HG03135 (cell line): ENCODE results near the gene FUT1.
A peak's percentile ranks its signal among the peaks of the same experiment; 100 is the strongest.

Experiments
- ATAC-seq: cut with Tn5 transposase; IDR thresholded peaks from one replicate; pipeline ENCODE4 v1.9.1; 2021; ENCODE audit warnings: mild to moderate bottlenecking, moderate library complexity; ENCODE audit not compliant: unreplicated experiment

Gene FUT1

DNA sequence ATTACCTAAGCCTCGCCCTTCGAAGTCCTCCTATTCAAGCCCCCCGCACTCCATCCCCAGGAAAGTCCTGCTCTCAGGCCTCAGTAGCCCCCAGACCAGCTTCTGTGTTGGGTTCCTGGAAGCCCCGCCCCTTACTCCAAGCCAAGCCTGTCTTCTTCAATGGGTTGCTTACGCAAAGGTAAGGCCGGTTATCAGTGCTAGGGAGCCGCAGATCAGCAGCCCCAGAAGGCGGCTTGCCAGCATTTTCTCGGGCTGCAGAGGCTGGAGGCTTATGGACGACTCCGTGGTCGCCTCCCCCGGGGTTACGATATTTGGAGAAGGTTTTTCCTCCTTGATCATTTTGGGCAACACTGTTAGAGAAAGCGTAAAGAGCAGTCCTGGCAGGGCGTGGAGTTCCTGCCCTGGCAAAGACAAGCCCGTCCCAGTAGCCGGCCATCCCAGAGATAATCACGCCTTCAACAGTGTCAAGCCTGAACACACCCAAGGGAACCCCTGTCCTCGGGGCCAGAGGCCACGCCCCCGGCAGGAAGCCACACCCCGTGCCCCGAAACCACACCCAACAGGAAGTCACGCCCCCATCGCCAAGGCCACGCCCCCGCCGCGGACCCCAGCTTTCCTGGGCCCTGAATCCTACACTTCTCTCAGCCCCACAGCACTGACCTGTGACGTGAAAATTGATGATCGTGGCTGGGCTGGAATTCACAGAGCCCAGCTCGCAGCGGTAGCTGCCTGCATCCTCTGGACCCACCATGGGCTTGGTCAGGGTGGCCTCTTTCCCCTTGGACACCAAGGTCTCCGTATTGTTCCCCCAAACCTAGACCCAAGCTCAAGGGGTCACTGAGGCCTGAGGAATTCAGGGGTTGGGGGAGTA, 11.1 kb downstream of the FUT1 start:
- ATAC-seq, result no peak

GRCh38 chr19:48740164-48740972, 12.1 kb downstream of the FUT1 start, which contains the start of gene RASIP1:
RASIP1 (minus strand) TSS chr19:48740610; CDS start chr19:48740282, 328 bp downstream.
- ATAC-seq, result no peak

DNA sequence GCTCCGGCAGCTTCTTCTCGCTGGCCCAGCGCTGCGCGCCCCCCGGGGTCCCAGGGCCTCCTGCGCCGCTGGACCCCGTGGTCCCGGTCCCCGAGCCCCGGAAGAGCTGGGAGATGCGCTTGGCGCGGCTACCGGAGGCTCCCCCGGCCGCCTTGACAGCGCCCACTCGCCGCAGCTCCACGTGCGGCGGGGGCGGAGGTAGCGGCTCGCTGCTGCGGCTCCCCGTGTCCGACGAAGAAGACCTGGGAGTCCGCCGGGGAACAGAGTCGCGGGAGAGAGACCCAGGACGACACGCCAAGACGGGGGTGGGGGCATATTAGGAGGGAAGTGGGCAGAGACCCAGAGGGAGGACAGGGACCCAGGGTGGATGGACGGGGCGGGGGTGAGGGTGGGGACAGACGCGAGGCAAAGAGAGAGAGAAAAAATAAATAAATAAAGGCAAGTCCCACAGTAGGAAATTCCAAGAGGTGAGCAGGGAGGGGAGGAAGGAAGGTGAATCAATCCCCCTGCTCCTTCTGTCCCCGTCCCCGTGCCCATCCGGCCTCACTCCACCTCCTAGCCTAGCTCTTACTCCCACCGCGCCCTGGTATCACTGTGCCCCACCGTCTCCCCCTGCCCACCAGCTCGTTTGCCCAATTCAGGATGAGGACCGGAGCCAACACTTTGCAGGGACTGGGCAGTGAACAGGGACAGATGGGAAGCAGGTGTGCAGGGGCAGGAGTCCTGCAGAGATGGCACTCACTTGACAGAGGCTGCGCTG, 12.9 kb downstream of the FUT1 start:
- no peak for ATAC-seq

DNA sequence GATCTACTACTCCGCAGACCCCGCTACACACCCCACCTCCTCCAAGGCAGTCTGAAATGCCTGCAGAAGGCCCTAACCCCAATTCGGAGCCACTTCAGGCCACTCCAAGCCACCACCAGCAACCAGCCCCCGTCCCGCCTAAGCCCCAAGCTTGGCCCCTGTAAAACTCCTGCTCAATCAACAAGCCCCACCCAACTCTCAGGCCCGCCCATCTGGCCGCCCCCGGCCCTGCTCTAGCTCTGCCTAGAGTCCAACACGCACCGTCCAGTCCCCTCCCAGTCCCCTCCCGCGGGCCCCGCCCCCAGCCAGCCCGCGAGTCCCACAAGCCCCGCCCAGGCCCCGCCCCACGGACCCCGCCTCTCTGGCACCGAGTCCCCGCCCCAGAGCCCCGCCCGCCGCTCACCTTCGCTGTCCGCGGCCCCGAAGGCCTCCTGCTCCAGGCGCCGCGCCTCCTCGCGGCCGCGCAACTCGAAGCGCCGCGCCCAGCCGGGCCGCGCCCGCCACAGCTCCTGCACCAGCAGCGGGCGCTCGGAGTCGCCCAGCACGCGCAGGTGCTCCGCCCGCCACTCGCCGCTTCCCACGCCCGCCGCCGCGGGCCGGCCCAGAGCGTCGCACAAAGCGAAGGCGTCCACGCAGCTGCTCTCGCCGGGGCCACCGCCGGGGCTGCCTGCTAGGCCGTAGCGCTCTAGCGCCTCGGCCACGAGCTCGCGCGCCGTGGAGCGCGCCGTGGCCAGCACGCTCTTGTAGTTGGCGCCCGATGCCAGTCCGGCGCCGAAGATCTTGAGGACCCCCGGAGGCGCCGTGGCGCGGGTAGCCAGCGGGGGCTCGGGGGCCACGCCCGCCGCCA, 13.7 kb downstream of the FUT1 start:
- peak; percentile 86 for ATAC-seq

- ATAC-seq, result no peak
Observed at GRCh38 chr19:48737360-48737998, 15.0 kb downstream of the FUT1 start.

DNA sequence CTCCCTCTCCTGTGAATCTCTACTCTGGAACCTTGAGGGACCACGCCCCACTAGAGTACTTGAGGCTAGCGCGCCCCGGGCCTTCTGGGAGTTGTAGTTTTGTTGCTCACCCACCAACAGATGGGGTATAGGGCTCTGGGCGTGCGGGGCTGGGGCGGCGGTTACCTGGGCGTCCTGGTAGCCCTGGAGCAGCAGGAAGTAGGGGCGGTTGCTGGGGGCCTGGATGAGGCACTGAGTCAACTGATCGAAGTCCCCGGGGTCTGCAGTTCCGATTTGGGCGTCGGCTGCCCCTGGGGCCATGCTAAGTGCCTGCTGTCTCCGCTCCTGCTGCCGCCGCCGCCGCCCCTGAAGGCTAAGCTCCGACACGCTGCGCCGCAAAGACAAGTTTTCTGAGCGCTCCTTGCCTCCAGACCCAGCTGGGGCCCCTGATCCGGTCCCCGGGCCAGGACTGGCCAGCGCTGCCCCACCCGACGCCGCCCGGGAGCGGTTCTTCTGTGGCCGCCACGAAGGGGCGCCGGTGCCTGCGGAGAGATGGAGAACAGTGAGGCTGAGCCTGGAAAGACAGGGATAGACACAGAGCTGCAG, 17.3 kb downstream of the FUT1 start:
- ATAC-seq, result no peak

DNA sequence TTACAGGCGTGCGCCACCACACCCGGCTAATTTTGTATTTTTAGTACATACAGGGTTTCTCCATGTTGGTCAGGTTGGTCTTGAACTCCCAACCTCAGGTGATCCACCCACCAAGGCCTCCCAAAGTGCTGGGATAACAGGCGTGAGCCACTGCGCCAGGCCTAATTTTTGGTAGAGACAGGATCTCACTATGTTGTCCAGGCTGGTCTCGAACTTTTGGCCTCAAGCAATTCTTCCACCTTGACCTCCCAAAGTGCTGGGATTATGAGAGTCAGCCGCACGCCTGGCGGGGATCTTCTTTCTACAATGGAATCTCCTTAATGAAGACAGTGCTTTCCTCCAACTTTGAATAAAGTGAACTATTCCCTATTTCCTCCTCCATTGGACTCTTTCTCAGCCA, 17.8 kb downstream of the FUT1 start:
- ATAC-seq, result no peak

DNA sequence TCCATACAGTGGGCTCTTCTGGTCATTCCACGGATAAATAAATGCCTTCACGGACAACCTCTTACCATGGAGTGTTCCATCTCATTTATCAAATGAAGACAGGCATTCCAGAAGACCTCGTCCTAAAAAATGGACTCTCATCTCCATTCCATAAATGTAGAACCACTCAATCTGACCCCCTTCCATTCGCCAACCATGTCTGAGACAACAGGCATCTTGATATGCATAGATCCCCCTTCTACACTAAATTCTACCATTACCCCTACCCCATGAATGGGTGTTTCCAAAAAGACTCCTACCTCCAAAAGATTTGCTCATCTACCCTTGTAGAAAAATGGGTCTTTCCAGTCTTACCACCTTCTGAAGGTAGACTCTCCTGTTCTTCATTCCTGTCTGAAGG, 21.0 kb downstream of the FUT1 start:
- ATAC-seq, result no peak

DNA sequence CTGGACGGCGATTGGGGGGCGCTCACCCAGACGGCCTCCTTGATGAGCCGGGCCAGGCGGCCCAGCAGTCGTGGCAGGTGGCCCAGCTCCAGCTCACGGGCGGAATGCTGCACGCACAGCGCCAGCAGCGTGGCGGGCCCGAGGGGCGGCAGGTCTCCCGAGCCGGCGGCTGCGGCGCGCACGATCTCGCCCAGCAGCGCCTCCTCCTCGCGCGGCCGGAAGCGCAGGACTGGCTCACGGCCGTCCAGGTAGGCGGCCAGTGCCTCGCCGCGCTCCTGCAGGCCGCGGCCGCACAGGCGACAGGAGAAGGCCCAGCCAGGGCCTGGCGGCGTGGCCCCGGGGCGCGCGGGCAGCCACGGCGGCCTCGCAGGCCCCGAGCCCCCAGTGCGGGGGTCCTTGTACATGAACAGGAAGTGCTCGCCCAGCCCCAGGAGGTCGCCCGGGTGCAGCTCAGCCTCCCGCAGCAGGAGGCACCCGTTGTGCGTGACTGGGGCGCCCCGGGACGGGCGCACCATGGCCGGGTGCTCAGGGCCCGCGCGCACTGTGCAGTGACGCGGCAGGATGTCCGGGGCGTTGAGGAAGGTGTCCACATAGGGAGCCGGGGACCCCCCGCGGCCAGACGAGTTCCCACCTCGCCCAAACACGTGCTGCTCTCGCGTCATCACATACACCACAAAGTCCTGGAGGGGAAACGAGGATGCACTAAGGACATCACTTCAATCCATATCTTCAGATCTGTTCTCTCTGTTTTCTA, 23.4 kb downstream of the FUT1 start:
- no peak for ATAC-seq

DNA sequence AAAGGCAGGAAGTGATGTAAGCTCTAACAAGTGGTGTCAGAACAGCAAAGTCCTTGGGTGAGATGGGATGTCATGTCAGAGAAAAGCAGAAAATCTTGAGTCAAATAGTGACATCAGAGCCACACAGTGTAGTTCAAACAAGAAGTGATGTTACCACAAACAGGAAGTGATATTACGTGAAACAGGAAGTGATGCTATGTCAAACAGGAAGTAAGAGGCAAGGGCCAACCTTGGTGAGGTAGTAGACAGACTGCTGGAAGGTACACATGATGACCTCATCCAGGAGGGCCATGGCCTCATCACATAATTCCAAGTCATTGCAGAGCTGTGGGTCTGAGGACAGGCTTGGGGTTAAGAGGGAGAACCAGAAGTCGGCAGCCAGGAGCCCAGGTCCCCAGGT, 25.9 kb downstream of the FUT1 start:
- ATAC-seq, result no peak

- ATAC-seq, result no peak
Observed at GRCh38 chr19:48724796-48725753, 27.4 kb downstream of the FUT1 start.

- no peak for ATAC-seq
Observed at GRCh38 chr19:48722196-48722708, 30.2 kb downstream of the FUT1 start.

DNA sequence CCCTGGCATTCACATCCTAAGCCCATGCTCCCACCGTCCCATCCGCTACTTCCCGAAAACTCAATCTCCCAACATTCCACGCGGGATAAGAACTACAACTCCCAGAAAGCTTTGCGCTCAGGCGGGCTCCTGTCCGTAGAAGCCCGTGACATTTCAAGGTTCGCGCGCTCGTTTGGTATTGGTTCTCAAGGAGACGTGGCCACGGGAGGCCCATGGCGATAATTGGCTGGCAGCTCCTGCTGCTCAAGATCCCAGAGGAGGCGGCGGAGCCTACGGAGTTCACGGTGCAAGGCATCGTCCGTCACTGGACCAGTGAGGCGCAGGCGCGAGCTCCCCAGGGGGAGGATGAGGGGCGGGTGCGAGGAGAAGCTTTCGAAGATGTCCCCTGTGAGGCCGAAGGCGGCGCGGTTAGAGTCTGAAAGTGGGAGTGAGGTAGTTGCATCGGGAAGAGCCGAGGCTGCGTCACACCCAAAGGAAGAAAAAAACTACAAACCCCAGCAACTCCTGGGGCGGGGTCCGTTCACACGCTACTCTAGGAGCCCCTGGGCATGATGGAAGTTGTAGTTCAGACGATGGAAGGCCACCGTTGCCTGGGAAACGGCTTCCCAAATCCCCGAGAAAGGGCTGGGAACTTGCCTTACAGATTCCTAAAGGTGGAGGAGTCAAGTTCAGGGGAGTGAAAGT, 31.7 kb downstream of the FUT1 start:
- ATAC-seq, result peak; percentile 71

- ATAC-seq, result no peak
Observed at GRCh38 chr19:48720251-48720612, 32.2 kb downstream of the FUT1 start.

GRCh38 chr19:48719263-48720171, 32.9 kb downstream of the FUT1 start, which contains the start of gene MAMSTR:
MAMSTR (minus strand) TSS chr19:48719725; CDS start chr19:48719031, 694 bp downstream.
- no peak for ATAC-seq
